WTC11 (cell line): ENCODE data around the gene CD40LG. TPM values are rescaled to one million over a fixed set of nuclear protein-coding genes. Genes with fewer than 3 reads are reported as not detected.

Experiments
- ATAC-seq: fragments of 200-7000 bp; cut with Tn5 transposase; 2 replicates; pipeline ENCODE4 v1.10.0; 2021; ENCODE audit warnings: mild to moderate bottlenecking, moderate library complexity
- CTCF ChIA-PET: fragments of 300-600 bp; sonication (Branson Sonifier 250); formaldehyde crosslinking; loops from one replicate; lab custom pipeline; 2021; ENCODE audit warnings: antibody characterized with exemption; lab: Charles Lee
- POLR2A ChIA-PET: fragments of 350-600 bp; sonication (Branson Sonifier 250); formaldehyde crosslinking; loops from one replicate; lab custom pipeline; 2021; ENCODE audit warnings: antibody characterized with exemption; lab: Charles Lee
- DNase-seq: peaks from one replicate; pipeline ENCODE4 v3.0.0; 2021; ENCODE audit warnings: low spot score
- H3K27ac Mint-ChIP-seq: 2 replicates; pipeline ENCODE4 v1.8.0; 2021; ENCODE audit warnings: mixed read lengths
- H3K27me3 Mint-ChIP-seq: 2 replicates; pipeline ENCODE4 v1.8.0; 2021; ENCODE audit warnings: low read depth, mild to moderate bottlenecking, moderate library complexity, mixed read lengths
- H3K36me3 Mint-ChIP-seq: 2 replicates; pipeline ENCODE4 v1.8.0; 2021; ENCODE audit warnings: mixed read lengths
- H3K4me1 Mint-ChIP-seq: 2 replicates; pipeline ENCODE4 v1.8.0; 2022; ENCODE audit warnings: mixed read lengths
- H3K4me3 Mint-ChIP-seq: 2 replicates; pipeline ENCODE4 v1.8.0; 2021; ENCODE audit warnings: mild to moderate bottlenecking, moderate library complexity, mixed read lengths
- H3K9me3 Mint-ChIP-seq: 2 replicates; pipeline ENCODE4 v1.8.0; 2021; ENCODE audit warnings: mixed read lengths
- AFF4 ChIP-seq: sonication (generic); formaldehyde crosslinking; IDR thresholded peaks from 2 replicates; pipeline ENCODE4 v1.8.1; 2023; ENCODE audit warnings: mild to moderate bottlenecking, missing genetic modification reagents, borderline replicate concordance
- ATF1 ChIP-seq: sonication (generic); formaldehyde crosslinking; IDR thresholded peaks from 2 replicates; pipeline ENCODE4 v1.8.1; 2023; ENCODE audit warnings: mild to moderate bottlenecking, moderate library complexity, missing genetic modification reagents
- CREM ChIP-seq: sonication (generic); formaldehyde crosslinking; IDR thresholded peaks from 2 replicates; pipeline ENCODE4 v1.8.1; 2022; ENCODE audit warnings: mild to moderate bottlenecking, missing genetic modification reagents, moderate library complexity
- FOXJ3 ChIP-seq: sonication (generic); formaldehyde crosslinking; IDR thresholded peaks from 2 replicates; pipeline ENCODE4 v1.9.0; 2021; ENCODE audit warnings: missing genetic modification reagents, mild to moderate bottlenecking, borderline replicate concordance
- FOXK1 ChIP-seq: sonication (generic); formaldehyde crosslinking; IDR thresholded peaks from 2 replicates; pipeline ENCODE4 v1.8.0; 2022; ENCODE audit warnings: mild to moderate bottlenecking, moderate library complexity, missing genetic modification reagents
- ZNF263 ChIP-seq: sonication (generic); formaldehyde crosslinking; IDR thresholded peaks from 2 replicates; pipeline ENCODE4 v1.8.1; 2022; ENCODE audit warnings: low read depth, mild to moderate bottlenecking, moderate library complexity, missing genetic modification reagents
- total RNA-seq: library from RNA; stranded (reverse); gene quantifications from 3 replicates; pipeline ENCODE4 v1.2.3, GENCODE V29; 2021
- TF ChIP-seq, protein P1 (sequence below): sonication (generic); formaldehyde crosslinking; IDR thresholded peaks from 2 replicates; pipeline ENCODE4 v1.8.0; 2022; ENCODE audit warnings: mild to moderate bottlenecking, missing genetic modification reagents
- TF ChIP-seq, protein P2 (sequence below): sonication (generic); formaldehyde crosslinking; IDR thresholded peaks from 2 replicates; pipeline ENCODE4 v1.8.1; 2022; ENCODE audit warnings: mild to moderate bottlenecking, moderate library complexity, missing genetic modification reagents
- TF ChIP-seq, protein P3 (sequence below): sonication (generic); formaldehyde crosslinking; IDR thresholded peaks from 2 replicates; pipeline ENCODE4 v1.8.1; 2023; ENCODE audit warnings: mild to moderate bottlenecking, missing genetic modification reagents
- TF ChIP-seq, protein P4 (sequence below): fragments of 250-450 bp; sonication (Bioruptor Pico); conservative IDR thresholded peaks from 2 replicates; pipeline ENCODE4 v1.9.0; 2021; ENCODE audit warnings: mild to moderate bottlenecking

CD40LG gene
- total RNA-seq, 1 experiment from 2014 or later = not detected

DNA sequence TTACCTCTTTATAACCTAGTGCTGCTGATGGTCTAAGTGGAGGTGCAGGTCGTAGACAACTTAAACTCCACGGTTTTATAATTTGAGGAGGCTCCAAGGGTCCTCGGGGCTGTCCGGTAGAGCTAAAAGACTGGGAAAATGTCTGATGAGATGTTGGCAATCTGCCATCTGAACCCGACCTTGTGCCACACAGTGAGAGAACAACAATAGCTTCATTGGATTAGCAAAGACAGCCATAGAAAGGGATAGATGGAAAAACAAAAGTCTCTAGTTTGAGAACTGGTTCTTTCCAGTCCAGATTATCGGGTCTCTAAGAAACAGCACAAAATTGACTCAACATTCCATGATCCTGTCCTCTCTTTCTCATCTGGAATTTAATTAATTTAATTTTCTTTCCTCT is 31.6 kb downstream of the CD40LG start (continued):
- TF ChIP-seq AFF4 (CRISPR knock-in tag) = no peak
- TF ChIP-seq, all 79 proteins: peak for 0

- DNase-seq (no peak), ATAC-seq (no peak)
- H3K27ac Mint-ChIP-seq = no peak overlapping the region
- H3K4me3 Mint-ChIP-seq = no peak overlapping the region
- ChIA-PET POLR2A (no interaction called here), CTCF (no interaction called here)
- no peaks in the 10 kb centered on the region for H3K36me3 Mint-ChIP-seq
- TF ChIP-seq FOXJ3 (no peak), ZNF263 (no peak), ATF1 (CRISPR knock-in tag) (no peak), CREM (CRISPR knock-in tag) (no peak), AFF4 (CRISPR knock-in tag) (no peak), FOXK1 (CRISPR knock-in tag) (no peak)
- TF ChIP-seq, protein P1, sequence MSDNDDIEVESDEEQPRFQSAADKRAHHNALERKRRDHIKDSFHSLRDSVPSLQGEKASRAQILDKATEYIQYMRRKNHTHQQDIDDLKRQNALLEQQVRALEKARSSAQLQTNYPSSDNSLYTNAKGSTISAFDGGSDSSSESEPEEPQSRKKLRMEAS (CRISPR knock-in tag) = no peak
- TF ChIP-seq, protein P2, sequence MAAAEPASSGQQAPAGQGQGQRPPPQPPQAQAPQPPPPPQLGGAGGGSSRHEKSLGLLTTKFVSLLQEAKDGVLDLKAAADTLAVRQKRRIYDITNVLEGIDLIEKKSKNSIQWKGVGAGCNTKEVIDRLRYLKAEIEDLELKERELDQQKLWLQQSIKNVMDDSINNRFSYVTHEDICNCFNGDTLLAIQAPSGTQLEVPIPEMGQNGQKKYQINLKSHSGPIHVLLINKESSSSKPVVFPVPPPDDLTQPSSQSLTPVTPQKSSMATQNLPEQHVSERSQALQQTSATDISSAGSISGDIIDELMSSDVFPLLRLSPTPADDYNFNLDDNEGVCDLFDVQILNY = no peak
- TF ChIP-seq, protein P3, sequence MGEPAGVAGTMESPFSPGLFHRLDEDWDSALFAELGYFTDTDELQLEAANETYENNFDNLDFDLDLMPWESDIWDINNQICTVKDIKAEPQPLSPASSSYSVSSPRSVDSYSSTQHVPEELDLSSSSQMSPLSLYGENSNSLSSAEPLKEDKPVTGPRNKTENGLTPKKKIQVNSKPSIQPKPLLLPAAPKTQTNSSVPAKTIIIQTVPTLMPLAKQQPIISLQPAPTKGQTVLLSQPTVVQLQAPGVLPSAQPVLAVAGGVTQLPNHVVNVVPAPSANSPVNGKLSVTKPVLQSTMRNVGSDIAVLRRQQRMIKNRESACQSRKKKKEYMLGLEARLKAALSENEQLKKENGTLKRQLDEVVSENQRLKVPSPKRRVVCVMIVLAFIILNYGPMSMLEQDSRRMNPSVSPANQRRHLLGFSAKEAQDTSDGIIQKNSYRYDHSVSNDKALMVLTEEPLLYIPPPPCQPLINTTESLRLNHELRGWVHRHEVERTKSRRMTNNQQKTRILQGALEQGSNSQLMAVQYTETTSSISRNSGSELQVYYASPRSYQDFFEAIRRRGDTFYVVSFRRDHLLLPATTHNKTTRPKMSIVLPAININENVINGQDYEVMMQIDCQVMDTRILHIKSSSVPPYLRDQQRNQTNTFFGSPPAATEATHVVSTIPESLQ (CRISPR knock-in tag) = no peak
- TF ChIP-seq, protein P4, sequence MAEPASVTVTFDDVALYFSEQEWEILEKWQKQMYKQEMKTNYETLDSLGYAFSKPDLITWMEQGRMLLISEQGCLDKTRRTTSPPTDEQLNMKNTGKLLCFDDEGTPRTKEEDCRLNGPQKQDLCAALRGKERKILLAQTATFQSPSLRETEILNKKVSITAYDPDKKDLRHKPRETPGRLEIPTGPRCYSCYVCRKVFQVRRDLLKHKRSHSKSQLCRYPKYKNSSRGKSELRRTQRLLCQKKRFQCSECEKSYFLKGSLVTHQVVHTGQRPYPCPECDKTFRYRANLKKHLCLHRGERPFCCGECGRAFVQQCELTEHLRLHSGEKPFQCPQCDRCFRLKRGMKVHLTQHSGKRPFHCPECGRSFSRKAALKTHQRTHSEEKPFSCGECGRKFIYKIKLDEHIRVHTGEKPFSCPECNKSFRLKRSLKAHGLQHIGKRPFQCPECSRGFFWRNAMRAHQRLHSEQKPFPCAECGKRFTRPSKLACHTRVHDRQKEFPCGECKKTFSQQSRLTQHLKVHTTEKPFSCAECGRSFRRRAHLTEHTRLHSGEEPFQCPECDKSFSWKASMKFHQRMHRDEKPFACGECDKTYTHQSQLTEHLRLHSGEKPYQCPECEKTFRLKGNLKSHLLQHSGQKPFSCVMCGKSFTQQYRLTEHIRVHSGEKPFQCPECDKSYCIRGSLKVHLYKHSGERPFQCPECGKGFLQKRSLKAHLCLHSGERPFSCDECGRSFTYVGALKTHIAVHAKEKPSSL (CRISPR knock-in tag) = no peak
- no peaks in the 10 kb centered on the region for H3K27me3 Mint-ChIP-seq
- H3K4me1 Mint-ChIP-seq = peaks cover 7% of the 10 kb centered on the region
- H3K9me3 Mint-ChIP-seq = no peaks in the 10 kb centered on the region
Measured at GRCh38 chrX:136684120-136684519, 36.2 kb downstream of the CD40LG start.
